H1 (cell line): ENCODE results near the gene PIGL. TPM values are rescaled to one million over a fixed set of nuclear protein-coding genes. Genes with fewer than 3 reads are reported as not detected.

Experiments
- CBX8 ChIP-seq: fragments of 300-800, 300-1000 bp; sonication (generic); IDR thresholded peaks from 2 replicates; pipeline ENCODE4 v1.7.1; 2016; ENCODE audit warnings: low read depth, low read length, borderline replicate concordance
- JUN ChIP-seq: IDR thresholded peaks from 2 replicates; pipeline ENCODE4 v1.6.1; 2011; ENCODE audit warnings: low read depth, mild to moderate bottlenecking, improper control_type of control experiment, low read length
- KDM1A ChIP-seq: fragments of 200-600, 300-600 bp; sonication (generic); IDR thresholded peaks from 2 replicates; pipeline ENCODE4 v1.7.1; 2016; ENCODE audit warnings: mild to moderate bottlenecking, low read length, borderline replicate concordance
- KDM5A ChIP-seq: fragments of 200-600 bp; IDR thresholded peaks from 2 replicates; pipeline ENCODE4 v1.7.1; 2012; ENCODE audit warnings: mild to moderate bottlenecking, low read length, inconsistent platforms, mixed read lengths
- POLR2AphosphoS5 ChIP-seq: IDR thresholded peaks from 2 replicates; pipeline ENCODE4 v1.6.1; 2011; ENCODE audit warnings: low read depth, low read length
- RFX5 ChIP-seq: IDR thresholded peaks from 2 replicates; pipeline ENCODE4 v1.6.1; 2011; ENCODE audit warnings: low read depth, low read length, improper control_type of control experiment, borderline replicate concordance
- RXRA ChIP-seq: IDR thresholded peaks from 2 replicates; pipeline ENCODE4 v1.6.1; 2011; ENCODE audit warnings: low read depth, mild to moderate bottlenecking, low read length, moderate library complexity; ENCODE audit not compliant: insufficient read depth
- SP1 ChIP-seq: IDR thresholded peaks from 2 replicates; pipeline ENCODE4 v1.6.1; 2011; ENCODE audit warnings: low read depth, low read length
- SP2 ChIP-seq: IDR thresholded peaks from 2 replicates; pipeline ENCODE4 v1.6.1; 2012; ENCODE audit warnings: mild to moderate bottlenecking, low read length, inconsistent platforms
- SP4 ChIP-seq: IDR thresholded peaks from 2 replicates; pipeline ENCODE4 v1.6.1; 2012; ENCODE audit warnings: low read length, inconsistent platforms
- YY1 ChIP-seq: IDR thresholded peaks from 2 replicates; pipeline ENCODE4 v1.6.1; 2011; ENCODE audit warnings: low read depth, mild to moderate bottlenecking, low read length
- polyA plus RNA-seq, 7 experiments: library from polyadenylated mRNA; depleted of rRNA in 3 of 7; stranded (reverse) in 5 of 7; unstranded in 2 of 7; fragments of >200 nt in 5 of 7; fragments of 200-250 nt in 2 of 7; gene quantifications; 1 replicate in 5 of 7; 2 replicates in 1 of 7; 4 replicates in 1 of 7; pipeline versions ENCODE4 v1.2.1 to v1.2.3, GENCODE V29; 2011 to 2013; ENCODE audit warnings: missing spikeins in 2 of 7, mixed read lengths in 2 of 7
- total RNA-seq: library from RNA; stranded (reverse); fragmentation: NEBNext Ultra II Directional; extraction: Animal tissue kit (Norgen Biotek cat#: 25700); gene quantifications from 2 replicates; pipeline ENCODE4 v1.2.1, GENCODE V29; 2021

Gene PIGL
- total and polyA plus RNA-seq, 2 of the 8 experiments (the other 6 are each of a cell fraction or from before 2014, with no cell fraction given) = 28.4 to 30.8 TPM

DNA sequence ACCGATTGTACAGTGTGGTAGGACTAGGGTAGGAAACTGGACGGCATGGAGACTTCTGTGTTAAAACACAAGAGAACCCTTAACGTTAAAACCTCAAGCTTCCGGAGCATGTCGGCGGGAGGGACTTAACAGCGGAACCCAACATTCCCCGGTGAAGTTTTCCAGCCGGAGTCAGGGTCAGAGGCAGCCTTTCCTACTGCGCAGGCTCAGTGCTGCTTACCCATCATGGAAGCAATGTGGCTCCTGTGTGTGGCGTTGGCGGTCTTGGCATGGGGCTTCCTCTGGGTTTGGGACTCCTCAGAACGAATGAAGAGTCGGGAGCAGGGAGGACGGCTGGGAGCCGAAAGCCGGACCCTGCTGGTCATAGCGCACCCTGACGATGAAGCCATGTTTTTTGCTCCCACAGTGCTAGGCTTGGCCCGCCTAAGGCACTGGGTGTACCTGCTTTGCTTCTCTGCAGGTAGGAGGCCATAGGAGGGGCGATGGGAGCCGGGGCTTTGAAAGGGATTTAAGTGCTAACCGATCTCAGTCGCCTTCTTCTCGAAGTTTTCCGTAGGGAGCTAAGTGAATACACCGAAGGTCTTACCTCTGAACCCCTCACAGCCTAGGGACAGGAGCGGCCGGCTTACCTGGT, at the start of gene PIGL (continued):
- no peak for TF ChIP-seq CBX8
- TF ChIP-seq KDM5A = peak; percentile 89
- TF ChIP-seq KDM1A = no peak
- peak; percentile 64; the same call in 1 of the 2 replicates for TF ChIP-seq SP4
- peak; percentile 98 for TF ChIP-seq POLR2AphosphoS5
- no peak for TF ChIP-seq RFX5
- TF ChIP-seq YY1 = peak; percentile 92
- TF ChIP-seq SP2 = no peak
- TF ChIP-seq RXRA = no peak
- TF ChIP-seq JUN = no peak
- peak; percentile 87 for TF ChIP-seq SP1
